Measurements from ENCODE around the gene RAB26. TPM values are rescaled to one million over a fixed set of nuclear protein-coding genes. Genes with fewer than 3 reads are reported as not detected.
A peak's percentile ranks its signal among the peaks of the same experiment; 100 is the strongest.

Gene RAB26
- total RNA-seq, 2 donors from 2014 or later, result 18.2 to 24.5 TPM

DNA sequence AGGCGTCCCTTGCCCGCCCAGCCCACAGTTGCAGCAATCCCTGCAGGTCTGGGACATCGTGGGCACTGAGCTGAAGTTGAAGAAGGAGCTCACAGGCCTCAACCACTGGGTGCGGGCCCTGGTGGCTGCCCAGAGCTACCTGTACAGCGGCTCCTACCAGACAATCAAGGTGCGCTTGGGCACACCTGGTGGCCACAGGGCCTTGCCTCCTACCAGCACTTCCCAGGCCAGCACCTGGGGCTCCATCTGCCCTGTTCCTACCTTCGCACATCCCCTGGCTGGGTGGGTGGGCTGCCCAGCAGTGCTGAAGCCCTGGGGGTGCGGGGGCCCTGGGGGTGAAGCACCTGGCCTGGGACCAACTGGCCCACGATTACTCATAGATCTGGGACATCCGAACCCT, 27.0 kb downstream of the RAB26 start:
- H3K4me1 ChIP-seq, result no peaks in the 10 kb centered on the region
- no peak for DNase-seq
- no peak overlapping the region for H3K4me3 ChIP-seq
- no peaks in the 10 kb centered on the region for H3K9me3 ChIP-seq
- H3K27ac ChIP-seq, result no peak overlapping the region
- peaks cover 10% of the 10 kb centered on the region for H3K36me3 ChIP-seq
- intact Hi-C loops (cut with DNase I), result no loop called here
- H3K9ac ChIP-seq (ENCODE audit: low read depth in 2 of 2, low read length in 2 of 2), result no peak overlapping the region
- no peaks in the 10 kb centered on the region for H3K27me3 ChIP-seq
- TF ChIP-seq CTCF (IDR thresholded peaks at IDR 0.05), result no peak

GRCh38 chr16:2176047-2176446, 27.6 kb downstream of the RAB26 start:
- Histone ChIP-seq H3K27me3 (no peaks in the 10 kb centered on the region), H3K9ac (ENCODE audit: low read depth in 2 of 2, low read length in 2 of 2) (no peak overlapping the region), H3K36me3 (peaks cover 10% of the 10 kb centered on the region), H3K4me3 (no peak overlapping the region), H3K27ac (no peak overlapping the region), H3K9me3 (no peaks in the 10 kb centered on the region), H3K4me1 (no peaks in the 10 kb centered on the region)
- intact Hi-C loops (cut with DNase I), result no loop called here
- no peak for TF ChIP-seq CTCF (IDR thresholded peaks at IDR 0.05)
- no peak for DNase-seq

DNA sequence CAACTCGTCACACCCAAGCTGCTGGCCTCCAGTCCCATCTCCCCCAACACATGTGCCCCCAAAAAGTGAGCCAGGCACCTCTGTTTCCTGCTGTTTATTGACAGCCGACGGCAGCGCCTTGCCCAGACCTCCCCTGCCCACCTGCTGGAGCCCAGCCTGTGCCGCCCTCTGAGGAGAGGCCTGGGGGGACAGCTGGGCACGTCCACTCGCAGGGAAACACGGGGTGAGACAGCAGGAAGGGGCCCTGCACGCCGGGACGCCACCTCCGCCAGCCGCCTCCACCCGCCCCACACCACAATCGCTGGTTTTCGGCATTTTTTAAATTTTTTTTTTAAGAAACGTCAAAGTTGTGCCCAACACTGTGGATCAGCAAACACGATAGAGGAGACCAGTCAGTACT, 28.7 kb downstream of the RAB26 start:
- Histone ChIP-seq H3K4me3 (no peak overlapping the region), H3K9ac (ENCODE audit: low read depth in 2 of 2, low read length in 2 of 2) (no peak overlapping the region), H3K4me1 (no peaks in the 10 kb centered on the region), H3K36me3 (peaks cover 10% of the 10 kb centered on the region), H3K27me3 (no peaks in the 10 kb centered on the region), H3K27ac (no peak overlapping the region), H3K9me3 (no peaks in the 10 kb centered on the region)
- no peak for DNase-seq
- no peak for TF ChIP-seq CTCF (IDR thresholded peaks at IDR 0.05)
- intact Hi-C loops (cut with DNase I), result no loop called here

GRCh38 chr16:2177561-2177960, 29.1 kb downstream of the RAB26 start:
- no peak for DNase-seq
- Histone ChIP-seq H3K4me1 (no peaks in the 10 kb centered on the region), H3K9ac (ENCODE audit: low read depth in 2 of 2, low read length in 2 of 2) (no peak overlapping the region), H3K27ac (no peak overlapping the region), H3K4me3 (no peak overlapping the region), H3K36me3 (peaks cover 10% of the 10 kb centered on the region), H3K27me3 (no peaks in the 10 kb centered on the region), H3K9me3 (no peaks in the 10 kb centered on the region)
- TF ChIP-seq CTCF (IDR thresholded peaks at IDR 0.05), result no peak
- intact Hi-C loops (cut with DNase I), result no loop called here

GRCh38 chr16:2178321-2179106, 30.1 kb downstream of the RAB26 start:
- no peak overlapping the region for H3K9ac ChIP-seq (ENCODE audit: low read depth in 2 of 2, low read length in 2 of 2)
- H3K9me3 ChIP-seq, result no peaks in the 10 kb centered on the region
- intact Hi-C loops (cut with DNase I), result no loop called here
- no peak overlapping the region for H3K4me3 ChIP-seq
- no peaks in the 10 kb centered on the region for H3K27me3 ChIP-seq
- no peak overlapping the region for H3K27ac ChIP-seq
- H3K36me3 ChIP-seq, result peaks cover 10% of the 10 kb centered on the region
- peak; percentile 45 for DNase-seq
- H3K4me1 ChIP-seq, result no peaks in the 10 kb centered on the region
- TF ChIP-seq CTCF (IDR thresholded peaks at IDR 0.05), result no peak

Measured in colonic mucosa (tissue), 4 donors.